Transverse colon (tissue), 3 donors: ENCODE data around the gene GDF7.

ENCODE experiments used
- CTCF ChIP-seq, 5 experiments: fragments of 200-600 bp in 3 of 5; fragments of 450-650 bp in 2 of 5; sonication (generic) in 3 of 5; IDR thresholded peaks; 1 replicate in 2 of 5; 2 replicates in 3 of 5; pipeline ENCODE4 v1.5.1; 2016 to 2017; ENCODE audit warnings: antibody characterized with exemption in 5 of 5, inconsistent platforms in 3 of 5, mild to moderate bottlenecking in 2 of 5, moderate library complexity in 1 of 5
- EP300 ChIP-seq: sonication (generic); formaldehyde crosslinking; IDR thresholded peaks from one replicate; pipeline ENCODE4 v1.6.1; 2017; ENCODE audit warnings: antibody characterized with exemption, low read depth

GRCh38 chr2:20666005-20666303 is 990 bp upstream of the GDF7 start:
- TF ChIP-seq EP300 (no peak), CTCF (IDR thresholded peaks at IDR 0.05) (no peak)
